K562 (cell line): ENCODE results near the gene SPTLC2.
"Not testable (repeated sequence)": the region's sequence is repeated elsewhere in the genome, so short reads cannot be mapped to it uniquely, and the experiment has no call there.

Experiments
- BCOR ChIP-seq: fragments of 450-650 bp; IDR thresholded peaks from 2 replicates; pipeline ENCODE4 v1.6.1; 2016
- CEBPB ChIP-seq: fragments of 450-650 bp; IDR thresholded peaks from 2 replicates; pipeline ENCODE4 v1.6.1; 2016; ENCODE audit warnings: missing genetic modification characterization, missing compliant biosample characterization
- EP300 ChIP-seq: IDR thresholded peaks from 2 replicates; pipeline ENCODE4 v1.6.1; 2012; ENCODE audit warnings: low read length, improper control_type of control experiment
- NR1H2 ChIP-seq: sonication (generic); formaldehyde crosslinking; IDR thresholded peaks from 2 replicates; pipeline ENCODE4 v1.4.0; 2020; ENCODE audit warnings: mild to moderate bottlenecking, missing genetic modification reagents
- NR3C1 ChIP-seq: sonication (generic); formaldehyde crosslinking; IDR thresholded peaks from 2 replicates; pipeline ENCODE4 v1.8.1; 2022; ENCODE audit warnings: missing genetic modification reagents
- SMAD3 ChIP-seq: fragments of 450-650 bp; formaldehyde crosslinking; conservative IDR thresholded peaks from 2 replicates; pipeline ENCODE4 v1.4.0; 2020; ENCODE audit warnings: mild to moderate bottlenecking
- SRF ChIP-seq, 2 experiments: fragments of 250-450, 450-650 bp in 1 of 2; sonication (Bioruptor Pico) in 1 of 2; sonication (generic) in 1 of 2; formaldehyde crosslinking; IDR thresholded peaks; 2 replicates each; pipeline versions ENCODE4 v1.5.0 to v1.5.1; 2020 to 2022; ENCODE audit warnings: mild to moderate bottlenecking in 1 of 2, missing genetic modification reagents in 1 of 2
- TSC22D4 ChIP-seq: fragments of 450-650 bp; IDR thresholded peaks from 2 replicates; pipeline ENCODE4 v1.6.1; 2016; ENCODE audit warnings: missing genetic modification characterization, missing biosample characterization, control low read depth
- YY1 ChIP-seq, 3 experiments: IDR thresholded peaks; 2 replicates each; pipeline ENCODE4 v1.6.1; 2011; ENCODE audit warnings: low read length in 2 of 3, mild to moderate bottlenecking in 2 of 3, moderate library complexity in 2 of 3, borderline replicate concordance in 1 of 3, control low read depth in 1 of 3, low read depth in 1 of 3; ENCODE audit not compliant: insufficient read depth in 3 of 3, insufficient replicate concordance in 2 of 3, control insufficient read depth in 1 of 3, insufficient read length in 1 of 3; ENCODE audit errors: extremely low read depth in 1 of 3
- ZBTB8A ChIP-seq: fragments of 450-650 bp; IDR thresholded peaks from 2 replicates; pipeline ENCODE4 v1.6.1; 2018; ENCODE audit warnings: mild to moderate bottlenecking, moderate library complexity; ENCODE audit not compliant: partially characterized antibody
- ZNF75A ChIP-seq: fragments of 450-650 bp; formaldehyde crosslinking; IDR thresholded peaks from 2 replicates; pipeline ENCODE4 v1.4.0; 2020; ENCODE audit warnings: mild to moderate bottlenecking
- ZSCAN29 ChIP-seq: fragments of 450-650 bp; IDR thresholded peaks from 2 replicates; pipeline ENCODE4 v1.6.1; 2017
- TF ChIP-seq, protein P1 (sequence below), 3 experiments: IDR thresholded peaks in 2 of 3; conservative IDR thresholded peaks in 1 of 3; 2 replicates each; pipeline ENCODE4 v1.5.1; 2011 to 2012; ENCODE audit warnings: low read length in 3 of 3, mild to moderate bottlenecking in 3 of 3, control low read depth in 2 of 3, improper control_type of control experiment in 1 of 3, inconsistent platforms in 1 of 3, low read depth in 1 of 3, mixed read lengths in 1 of 3, moderate library complexity in 1 of 3; ENCODE audit not compliant: insufficient read depth in 2 of 3

GRCh38 chr14:77635466-77635865 lies 19.0 kb upstream of the SPTLC2 start:
- not testable (repeated sequence) for TF ChIP-seq EP300; NR1H2; SRF (CRISPR knock-in tag; IDR thresholded peaks at IDR 0.05); TSC22D4 (tag); ZNF75A (CRISPR knock-in tag); NR3C1 (CRISPR knock-in tag); ZSCAN29; SMAD3 (CRISPR knock-in tag); CEBPB (tag); YY1 (IDR thresholded peaks at IDR 0.05; ENCODE audit: borderline replicate concordance in 1 of 3, control insufficient read depth in 1 of 3, extremely low read depth in 1 of 3, insufficient read depth in 3 of 3, insufficient read length in 1 of 3, insufficient replicate concordance in 2 of 3, low read depth in 1 of 3, low read length in 2 of 3); BCOR; ZBTB8A
- TF ChIP-seq, protein P1, sequence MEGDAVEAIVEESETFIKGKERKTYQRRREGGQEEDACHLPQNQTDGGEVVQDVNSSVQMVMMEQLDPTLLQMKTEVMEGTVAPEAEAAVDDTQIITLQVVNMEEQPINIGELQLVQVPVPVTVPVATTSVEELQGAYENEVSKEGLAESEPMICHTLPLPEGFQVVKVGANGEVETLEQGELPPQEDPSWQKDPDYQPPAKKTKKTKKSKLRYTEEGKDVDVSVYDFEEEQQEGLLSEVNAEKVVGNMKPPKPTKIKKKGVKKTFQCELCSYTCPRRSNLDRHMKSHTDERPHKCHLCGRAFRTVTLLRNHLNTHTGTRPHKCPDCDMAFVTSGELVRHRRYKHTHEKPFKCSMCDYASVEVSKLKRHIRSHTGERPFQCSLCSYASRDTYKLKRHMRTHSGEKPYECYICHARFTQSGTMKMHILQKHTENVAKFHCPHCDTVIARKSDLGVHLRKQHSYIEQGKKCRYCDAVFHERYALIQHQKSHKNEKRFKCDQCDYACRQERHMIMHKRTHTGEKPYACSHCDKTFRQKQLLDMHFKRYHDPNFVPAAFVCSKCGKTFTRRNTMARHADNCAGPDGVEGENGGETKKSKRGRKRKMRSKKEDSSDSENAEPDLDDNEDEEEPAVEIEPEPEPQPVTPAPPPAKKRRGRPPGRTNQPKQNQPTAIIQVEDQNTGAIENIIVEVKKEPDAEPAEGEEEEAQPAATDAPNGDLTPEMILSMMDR (IDR thresholded peaks at IDR 0.05 in 2 of 3, conservative IDR thresholded peaks at IDR 0.05 in 1 of 3; ENCODE audit: insufficient read depth in 2 of 3, low read depth in 1 of 3, low read length in 3 of 3) = not testable (repeated sequence)
